Neural cell (in vitro differentiated cells): ENCODE measurements around the gene FBLN5. TPM values are rescaled to one million over a fixed set of nuclear protein-coding genes. Genes with fewer than 3 reads are reported as not detected.

ENCODE experiments used
- H2AFZ ChIP-seq: fragments of 200-600, 300-800 bp; sonication (generic), shearing (Covaris generic); 2 replicates; pipeline ENCODE4 v1.6.0; 2014; ENCODE audit warnings: low read depth, mild to moderate bottlenecking, antibody characterized with exemption, low read length, moderate library complexity
- H3F3A ChIP-seq: fragments of 200-600 bp; shearing (Covaris generic); 2 replicates; pipeline ENCODE4 v1.6.1; 2016; ENCODE audit warnings: mild to moderate bottlenecking, moderate library complexity, mixed read lengths, antibody characterized with exemption, low read length; ENCODE audit not compliant: insufficient read depth, poor library complexity, severe bottlenecking
- H3K27ac ChIP-seq: fragments of 200-600, 300-800 bp; sonication (generic), shearing (Covaris generic); 2 replicates; pipeline ENCODE4 v1.5.1; 2014; ENCODE audit warnings: mild to moderate bottlenecking, low read length, moderate library complexity
- H3K27me3 ChIP-seq: fragments of 300-800, 200-600 bp; sonication (generic), shearing (Covaris generic); 2 replicates; pipeline ENCODE4 v1.6.0; 2014; ENCODE audit warnings: mild to moderate bottlenecking, low read depth, low read length, moderate library complexity; ENCODE audit not compliant: insufficient read depth
- H3K36me3 ChIP-seq: fragments of 300-800, 200-600 bp; sonication (generic), shearing (Covaris generic); 2 replicates; pipeline ENCODE4 v1.5.1; 2014; ENCODE audit warnings: mild to moderate bottlenecking, antibody characterized with exemption, low read length, moderate library complexity; ENCODE audit not compliant: insufficient read depth
- H3K4me2 ChIP-seq: fragments of 300-800, 200-600 bp; sonication (generic), shearing (Covaris generic); 2 replicates; pipeline ENCODE4 v1.6.0; 2014; ENCODE audit warnings: mild to moderate bottlenecking, low read length
- H3K4me3 ChIP-seq: fragments of 300-800, 200-600 bp; sonication (generic), shearing (Covaris generic); 2 replicates; pipeline ENCODE4 v1.5.1; 2014; ENCODE audit warnings: mild to moderate bottlenecking, low read length, moderate library complexity
- H3K79me2 ChIP-seq: fragments of 200-600 bp; shearing (Covaris generic); replicated peaks from 2 replicates; pipeline ENCODE4 v1.6.0; 2014; ENCODE audit warnings: mild to moderate bottlenecking, low read length, moderate library complexity; ENCODE audit not compliant: insufficient read depth
- H3K9ac ChIP-seq: fragments of 300-800, 200-600 bp; sonication (generic), shearing (Covaris generic); 2 replicates; pipeline ENCODE4 v1.6.1; 2016; ENCODE audit warnings: mild to moderate bottlenecking, low read length, mixed read lengths
- H3K9me2 ChIP-seq: fragments of 200-600 bp; shearing (Covaris generic); 2 replicates; pipeline ENCODE4 v1.6.1; 2016; ENCODE audit warnings: mild to moderate bottlenecking, low read length, mixed read lengths; ENCODE audit not compliant: insufficient read depth
- H3K9me3 ChIP-seq: fragments of 200-600, 300-800 bp; sonication (generic), shearing (Covaris generic); 2 replicates; pipeline ENCODE4 v1.6.1; 2016; ENCODE audit warnings: mild to moderate bottlenecking, mixed run types, low read length, moderate library complexity, mixed read lengths
- H4K20me1 ChIP-seq: fragments of 200-600 bp; shearing (Covaris generic); 2 replicates; pipeline ENCODE4 v1.6.1; 2016; ENCODE audit warnings: mild to moderate bottlenecking, mixed run types; ENCODE audit not compliant: insufficient read depth
- EP300 ChIP-seq: fragments of 450-650 bp; conservative IDR thresholded peaks from 2 replicates; pipeline ENCODE4 v1.6.1; 2014; ENCODE audit warnings: antibody characterized with exemption, mild to moderate bottlenecking, moderate library complexity; ENCODE audit not compliant: poor library complexity, severe bottlenecking
- EZH2 ChIP-seq: fragments of 200-600, 300-800 bp; shearing (Covaris generic), sonication (generic); IDR thresholded peaks from 2 replicates; pipeline ENCODE4 v1.6.1; 2014; ENCODE audit warnings: antibody characterized with exemption, low read length, borderline replicate concordance, mild to moderate bottlenecking; ENCODE audit not compliant: insufficient read depth, poor library complexity, severe bottlenecking
- MXI1 ChIP-seq: fragments of 450-650 bp; conservative IDR thresholded peaks from 2 replicates; pipeline ENCODE4 v1.6.1; 2014; ENCODE audit warnings: antibody characterized with exemption, mild to moderate bottlenecking; ENCODE audit not compliant: poor library complexity, severe bottlenecking
- POLR2AphosphoS5 ChIP-seq: IDR thresholded peaks from 2 replicates; pipeline ENCODE4 v1.6.1; 2012
- RAD21 ChIP-seq: fragments of 450-650 bp; conservative IDR thresholded peaks from 2 replicates; pipeline ENCODE4 v1.6.1; 2014; ENCODE audit warnings: antibody characterized with exemption, mild to moderate bottlenecking, moderate library complexity
- SMC3 ChIP-seq: fragments of 450-650 bp; conservative IDR thresholded peaks from 2 replicates; pipeline ENCODE4 v1.6.1; 2014; ENCODE audit warnings: antibody characterized with exemption, mild to moderate bottlenecking, moderate library complexity; ENCODE audit not compliant: poor library complexity
- TAF1 ChIP-seq: IDR thresholded peaks from 2 replicates; pipeline ENCODE4 v1.6.1; 2012; ENCODE audit warnings: low read depth
- polyA plus RNA-seq: library from polyadenylated mRNA; depleted of rRNA; stranded (reverse); fragments of >200 nt; gene quantifications from 2 replicates; pipeline ENCODE4 v1.2.3, GENCODE V29; 2014
- TF ChIP-seq, protein P1 (sequence below): IDR thresholded peaks from 2 replicates; pipeline ENCODE4 v1.6.1; 2012; ENCODE audit warnings: borderline replicate concordance
- TF ChIP-seq, protein P2 (sequence below): fragments of 450-650 bp; IDR thresholded peaks from 2 replicates; pipeline ENCODE4 v1.5.1; 2014; ENCODE audit warnings: antibody characterized with exemption, mild to moderate bottlenecking, moderate library complexity; ENCODE audit not compliant: poor library complexity, severe bottlenecking

Gene FBLN5
- polyA plus RNA-seq, 1 donor from 2014 or later = 1.5 TPM

DNA sequence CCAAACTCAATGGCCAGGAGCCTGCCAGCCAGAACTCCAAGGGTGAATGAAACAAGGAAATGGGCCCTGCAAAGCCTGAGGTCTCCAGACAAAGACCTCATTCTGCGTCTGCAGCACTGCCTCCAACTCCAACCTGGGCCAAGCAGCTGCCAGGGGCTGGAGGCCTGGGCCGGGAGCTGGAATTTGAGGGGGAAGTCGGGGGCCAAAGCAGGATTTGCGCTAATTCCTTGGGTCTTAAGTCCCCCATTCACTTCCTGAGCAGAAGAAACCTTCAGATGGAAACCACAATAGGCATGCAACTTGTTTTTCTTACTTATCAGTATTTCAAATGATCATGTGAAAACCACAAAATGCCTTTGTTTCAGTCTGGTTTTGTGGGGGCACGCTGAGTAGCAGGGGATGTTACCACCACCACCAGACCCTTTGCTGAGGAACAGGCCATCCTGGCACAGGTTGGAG lies 57.2 kb downstream of the FBLN5 start:
- TF ChIP-seq POLR2AphosphoS5 (no peak), TAF1 (no peak), RAD21 (no peak), EZH2 (no peak), SMC3 (no peak), EP300 (no peak), MXI1 (no peak)
- TF ChIP-seq, protein P1, sequence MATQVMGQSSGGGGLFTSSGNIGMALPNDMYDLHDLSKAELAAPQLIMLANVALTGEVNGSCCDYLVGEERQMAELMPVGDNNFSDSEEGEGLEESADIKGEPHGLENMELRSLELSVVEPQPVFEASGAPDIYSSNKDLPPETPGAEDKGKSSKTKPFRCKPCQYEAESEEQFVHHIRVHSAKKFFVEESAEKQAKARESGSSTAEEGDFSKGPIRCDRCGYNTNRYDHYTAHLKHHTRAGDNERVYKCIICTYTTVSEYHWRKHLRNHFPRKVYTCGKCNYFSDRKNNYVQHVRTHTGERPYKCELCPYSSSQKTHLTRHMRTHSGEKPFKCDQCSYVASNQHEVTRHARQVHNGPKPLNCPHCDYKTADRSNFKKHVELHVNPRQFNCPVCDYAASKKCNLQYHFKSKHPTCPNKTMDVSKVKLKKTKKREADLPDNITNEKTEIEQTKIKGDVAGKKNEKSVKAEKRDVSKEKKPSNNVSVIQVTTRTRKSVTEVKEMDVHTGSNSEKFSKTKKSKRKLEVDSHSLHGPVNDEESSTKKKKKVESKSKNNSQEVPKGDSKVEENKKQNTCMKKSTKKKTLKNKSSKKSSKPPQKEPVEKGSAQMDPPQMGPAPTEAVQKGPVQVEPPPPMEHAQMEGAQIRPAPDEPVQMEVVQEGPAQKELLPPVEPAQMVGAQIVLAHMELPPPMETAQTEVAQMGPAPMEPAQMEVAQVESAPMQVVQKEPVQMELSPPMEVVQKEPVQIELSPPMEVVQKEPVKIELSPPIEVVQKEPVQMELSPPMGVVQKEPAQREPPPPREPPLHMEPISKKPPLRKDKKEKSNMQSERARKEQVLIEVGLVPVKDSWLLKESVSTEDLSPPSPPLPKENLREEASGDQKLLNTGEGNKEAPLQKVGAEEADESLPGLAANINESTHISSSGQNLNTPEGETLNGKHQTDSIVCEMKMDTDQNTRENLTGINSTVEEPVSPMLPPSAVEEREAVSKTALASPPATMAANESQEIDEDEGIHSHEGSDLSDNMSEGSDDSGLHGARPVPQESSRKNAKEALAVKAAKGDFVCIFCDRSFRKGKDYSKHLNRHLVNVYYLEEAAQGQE = no peak
- TF ChIP-seq, protein P2, sequence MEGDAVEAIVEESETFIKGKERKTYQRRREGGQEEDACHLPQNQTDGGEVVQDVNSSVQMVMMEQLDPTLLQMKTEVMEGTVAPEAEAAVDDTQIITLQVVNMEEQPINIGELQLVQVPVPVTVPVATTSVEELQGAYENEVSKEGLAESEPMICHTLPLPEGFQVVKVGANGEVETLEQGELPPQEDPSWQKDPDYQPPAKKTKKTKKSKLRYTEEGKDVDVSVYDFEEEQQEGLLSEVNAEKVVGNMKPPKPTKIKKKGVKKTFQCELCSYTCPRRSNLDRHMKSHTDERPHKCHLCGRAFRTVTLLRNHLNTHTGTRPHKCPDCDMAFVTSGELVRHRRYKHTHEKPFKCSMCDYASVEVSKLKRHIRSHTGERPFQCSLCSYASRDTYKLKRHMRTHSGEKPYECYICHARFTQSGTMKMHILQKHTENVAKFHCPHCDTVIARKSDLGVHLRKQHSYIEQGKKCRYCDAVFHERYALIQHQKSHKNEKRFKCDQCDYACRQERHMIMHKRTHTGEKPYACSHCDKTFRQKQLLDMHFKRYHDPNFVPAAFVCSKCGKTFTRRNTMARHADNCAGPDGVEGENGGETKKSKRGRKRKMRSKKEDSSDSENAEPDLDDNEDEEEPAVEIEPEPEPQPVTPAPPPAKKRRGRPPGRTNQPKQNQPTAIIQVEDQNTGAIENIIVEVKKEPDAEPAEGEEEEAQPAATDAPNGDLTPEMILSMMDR = no peak
- no peaks in the 10 kb centered on the region for H3K9me3 ChIP-seq
- no peaks in the 10 kb centered on the region for H3K79me2 ChIP-seq
- no peak overlapping the region for H2AFZ ChIP-seq
- no peak overlapping the region for H3K4me3 ChIP-seq
- H3K9me2 ChIP-seq = no peaks in the 10 kb centered on the region
- H4K20me1 ChIP-seq = no peaks in the 10 kb centered on the region
- no peaks in the 10 kb centered on the region for H3F3A ChIP-seq
- no peak overlapping the region for H3K4me2 ChIP-seq
- no peaks in the 10 kb centered on the region for H3K27me3 ChIP-seq
- no peak overlapping the region for H3K9ac ChIP-seq
- H3K36me3 ChIP-seq = no peaks in the 10 kb centered on the region
- H3K27ac ChIP-seq = no peak overlapping the region

- no peaks in the 10 kb centered on the region for H3K27me3 ChIP-seq
- H3K9ac ChIP-seq = no peak overlapping the region
- H4K20me1 ChIP-seq = no peaks in the 10 kb centered on the region
- no peak overlapping the region for H2AFZ ChIP-seq
- no peaks in the 10 kb centered on the region for H3K9me2 ChIP-seq
- no peaks in the 10 kb centered on the region for H3K79me2 ChIP-seq
- H3K4me3 ChIP-seq = no peak overlapping the region
- H3K9me3 ChIP-seq = no peaks in the 10 kb centered on the region
- TF ChIP-seq POLR2AphosphoS5 (no peak), RAD21 (no peak), EZH2 (no peak), TAF1 (no peak), MXI1 (no peak), EP300 (no peak)
- TF ChIP-seq, protein P1 = no peak
- no peaks in the 10 kb centered on the region for H3F3A ChIP-seq
- H3K27ac ChIP-seq = no peak overlapping the region
- H3K36me3 ChIP-seq = no peaks in the 10 kb centered on the region
- H3K4me2 ChIP-seq = no peak overlapping the region
Measured at GRCh38 chr14:91889477-91890211, 57.9 kb downstream of the FBLN5 start.
